Stromal cell of bone marrow (primary cell): ENCODE measurements around the gene APBA3.

ENCODE experiments used
- DNase-seq: peaks from one replicate; pipeline ENCODE4 v3.0.0-alpha.2; 2012; ENCODE audit warnings: low read depth

Gene APBA3

GRCh38 chr19:3761382-3762129 is at the start of gene APBA3:
TSS of gene APBA3 (minus strand) at chr19:3761692. CDS start at chr19:3760264, 1,428 bp downstream.
- DNase-seq, result peak; percentile 72

- DNase-seq, result no peak
Measured at GRCh38 chr19:3810708-3811355, 49.3 kb upstream of the APBA3 start.

- DNase-seq, result no peak
Measured at GRCh38 chr19:3809881-3810707, 48.6 kb upstream of the APBA3 start.

GRCh38 chr19:3808420-3809143 is 47.1 kb upstream of the APBA3 start:
- no peak for DNase-seq

- DNase-seq, result no peak
Measured at GRCh38 chr19:3807574-3808354, 46.3 kb upstream of the APBA3 start.

GRCh38 chr19:3807131-3807480 is 45.6 kb upstream of the APBA3 start:
- no peak for DNase-seq

GRCh38 chr19:3805859-3806258 is 44.4 kb upstream of the APBA3 start:
- no peak for DNase-seq

- DNase-seq, result no peak
Measured at GRCh38 chr19:3804429-3804828, 42.9 kb upstream of the APBA3 start.

GRCh38 chr19:3803986-3804385 is 42.5 kb upstream of the APBA3 start:
- no peak for DNase-seq

GRCh38 chr19:3803114-3803888 is 41.8 kb upstream of the APBA3 start:
- DNase-seq, result no peak

- DNase-seq, result no peak
Measured at GRCh38 chr19:3801412-3802096, 40.1 kb upstream of the APBA3 start.

GRCh38 chr19:3800996-3801395 is 39.5 kb upstream of the APBA3 start:
- DNase-seq, result no peak

- no peak for DNase-seq
Measured at GRCh38 chr19:3798137-3798536, 36.6 kb upstream of the APBA3 start.

- no peak for DNase-seq
Measured at GRCh38 chr19:3796358-3796757, 34.9 kb upstream of the APBA3 start.

- no peak for DNase-seq
Measured at GRCh38 chr19:3793799-3794198, 32.3 kb upstream of the APBA3 start.

- no peak for DNase-seq
Measured at GRCh38 chr19:3792114-3792513, 30.6 kb upstream of the APBA3 start.

GRCh38 chr19:3790941-3791340 is 29.4 kb upstream of the APBA3 start:
- DNase-seq, result no peak

GRCh38 chr19:3790209-3790734 is 28.8 kb upstream of the APBA3 start:
- no peak for DNase-seq

GRCh38 chr19:3788996-3789778 is 27.7 kb upstream of the APBA3 start:
- DNase-seq, result no peak
